ENCODE results near the gene NAV2. TPM values are rescaled to one million over a fixed set of nuclear protein-coding genes. Genes with fewer than 3 reads are reported as not detected.

Gene NAV2
- polyA plus RNA-seq, 3 donors, result not detected

- intact Hi-C loops (cut with micrococcal nuclease), result no loop called here
- H3K4me2 ChIP-seq (replicated peaks; ENCODE audit: extremely low read depth, low read length, poor library complexity, severe bottlenecking), result no peak overlapping the region
- H3K27me3 Mint-ChIP-seq (ENCODE audit: low read depth in 3 of 3), result peaks cover 8 to 26% (median 12%) of the 10 kb centered on the region in 3 donors
Measured at GRCh38 chr11:19767627-19768151, 55.1 kb downstream of the NAV2 start.

GRCh38 chr11:19768197-19768596, 55.6 kb downstream of the NAV2 start:
- peaks cover 12 to 28% (median 15%) of the 10 kb centered on the region in 3 donors for H3K27me3 Mint-ChIP-seq (ENCODE audit: low read depth in 3 of 3)
- no peak overlapping the region for H3K4me3 Mint-ChIP-seq
- H3K27ac ChIP-seq (ENCODE audit: low read depth in 1 of 2, low read length in 2 of 2), result no peak overlapping the region
- no peaks in the 10 kb centered on the region for H3K36me3 ChIP-seq (replicated peaks in 1 of 2; ENCODE audit: control insufficient read depth in 1 of 2, insufficient read depth in 2 of 2, low read length in 2 of 2)
- intact Hi-C loops (cut with micrococcal nuclease), result no loop called here
- no peak overlapping the region for H3K27ac Mint-ChIP-seq
- no peak for DNase-seq
- H2AFZ ChIP-seq (ENCODE audit: insufficient read depth, low read depth, low read length, poor library complexity, severe bottlenecking), result no peak overlapping the region
- H3K79me2 ChIP-seq (ENCODE audit: insufficient read depth, low read length), result no peaks in the 10 kb centered on the region
- WGBS (ENCODE audit: insufficient coverage), result 93% methylated on average over 5 of the region's 6 CpGs
- no peaks in the 10 kb centered on the region for H3K9me3 ChIP-seq (replicated peaks in 1 of 2; ENCODE audit: control insufficient read depth in 1 of 2, insufficient read depth in 1 of 2, low read length in 2 of 2)
- no peak overlapping the region for H3K4me2 ChIP-seq (replicated peaks; ENCODE audit: extremely low read depth, low read length, poor library complexity, severe bottlenecking)
- no peaks in the 10 kb centered on the region for H3K27me3 ChIP-seq (ENCODE audit: control insufficient read depth in 2 of 2, insufficient read depth in 2 of 2, low read length in 2 of 2)
- no peak for TF ChIP-seq CTCF (IDR thresholded peaks at IDR 0.05)
- no peak overlapping the region for H3K4me3 ChIP-seq (replicated peaks in 1 of 3; ENCODE audit: low read depth in 2 of 3, low read length in 3 of 3)
- no peak overlapping the region for H3K9ac ChIP-seq (ENCODE audit: insufficient read depth, low read length, poor library complexity, severe bottlenecking)
- no peaks in the 10 kb centered on the region for H4K20me1 ChIP-seq (ENCODE audit: insufficient read depth, low read length)
- no peaks in the 10 kb centered on the region for H3K4me1 Mint-ChIP-seq
- peaks cover 0 to under 1% (median 0%) of the 10 kb centered on the region in 7 donors for H3K9me3 Mint-ChIP-seq
- no peaks in the 10 kb centered on the region for H3K36me3 Mint-ChIP-seq
- no peaks in the 10 kb centered on the region for H3K4me1 ChIP-seq (ENCODE audit: control insufficient read depth in 1 of 2, insufficient read depth in 2 of 2, low read length in 2 of 2)

More at GRCh38 chr11:19767627-19768151, 55.1 kb downstream of the NAV2 start:
- Histone ChIP-seq H3K27ac (ENCODE audit: low read depth in 1 of 2, low read length in 2 of 2) (no peak overlapping the region), H2AFZ (ENCODE audit: insufficient read depth, low read depth, low read length, poor library complexity, severe bottlenecking) (no peak overlapping the region), H3K79me2 (ENCODE audit: insufficient read depth, low read length) (no peaks in the 10 kb centered on the region), H3K4me1 (ENCODE audit: control insufficient read depth in 1 of 2, insufficient read depth in 2 of 2, low read length in 2 of 2) (no peaks in the 10 kb centered on the region), H3K27me3 (ENCODE audit: control insufficient read depth in 2 of 2, insufficient read depth in 2 of 2, low read length in 2 of 2) (no peaks in the 10 kb centered on the region), H3K9ac (ENCODE audit: insufficient read depth, low read length, poor library complexity, severe bottlenecking) (no peak overlapping the region), H3K4me3 (replicated peaks in 1 of 3; ENCODE audit: low read depth in 2 of 3, low read length in 3 of 3) (no peak overlapping the region), H4K20me1 (ENCODE audit: insufficient read depth, low read length) (no peaks in the 10 kb centered on the region), H3K9me3 (replicated peaks in 1 of 2; ENCODE audit: control insufficient read depth in 1 of 2, insufficient read depth in 1 of 2, low read length in 2 of 2) (no peaks in the 10 kb centered on the region), H3K36me3 (replicated peaks in 1 of 2; ENCODE audit: control insufficient read depth in 1 of 2, insufficient read depth in 2 of 2, low read length in 2 of 2) (no peaks in the 10 kb centered on the region)
- no peaks in the 10 kb centered on the region for H3K4me1 Mint-ChIP-seq
- 87% methylated on average over 5 of the region's 5 CpGs for WGBS (ENCODE audit: insufficient coverage)
- H3K27ac Mint-ChIP-seq, result no peak overlapping the region
- no peak overlapping the region for H3K4me3 Mint-ChIP-seq
- H3K36me3 Mint-ChIP-seq, result no peaks in the 10 kb centered on the region
- H3K9me3 Mint-ChIP-seq, result no peaks in the 10 kb centered on the region
- no peak for TF ChIP-seq CTCF (IDR thresholded peaks at IDR 0.05)
- no peak for DNase-seq

Measured in CD14-positive monocyte (primary cell).